Measurements from ENCODE around the gene TRA2B.
"Not testable (repeated sequence)": the region's sequence is repeated elsewhere in the genome, so short reads cannot be mapped to it uniquely, and the experiment has no call there.

Gene TRA2B

DNA sequence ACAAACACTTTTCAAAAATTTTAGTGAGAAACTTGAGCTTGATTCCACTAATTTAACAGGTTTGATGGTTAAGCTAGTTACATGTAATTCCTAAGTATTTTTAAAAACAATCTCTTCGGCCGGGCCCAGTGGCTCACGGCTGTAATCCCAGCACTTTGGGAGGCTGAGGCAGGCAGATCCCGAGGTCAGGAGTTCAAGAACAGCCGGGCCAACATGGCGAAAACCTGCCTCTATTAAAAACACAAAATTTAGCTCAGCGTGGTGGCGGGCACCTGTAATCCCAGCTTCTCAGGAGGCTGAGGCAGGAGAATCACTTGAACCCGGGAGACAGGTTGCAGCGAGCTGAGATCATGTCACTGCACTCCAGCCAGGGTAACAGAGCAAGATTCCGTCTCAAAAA, 25.3 kb downstream of the TRA2B start:
- no peak for DNase-seq (ENCODE audit: extremely low read depth, low read depth)
- TF ChIP-seq, protein P1, sequence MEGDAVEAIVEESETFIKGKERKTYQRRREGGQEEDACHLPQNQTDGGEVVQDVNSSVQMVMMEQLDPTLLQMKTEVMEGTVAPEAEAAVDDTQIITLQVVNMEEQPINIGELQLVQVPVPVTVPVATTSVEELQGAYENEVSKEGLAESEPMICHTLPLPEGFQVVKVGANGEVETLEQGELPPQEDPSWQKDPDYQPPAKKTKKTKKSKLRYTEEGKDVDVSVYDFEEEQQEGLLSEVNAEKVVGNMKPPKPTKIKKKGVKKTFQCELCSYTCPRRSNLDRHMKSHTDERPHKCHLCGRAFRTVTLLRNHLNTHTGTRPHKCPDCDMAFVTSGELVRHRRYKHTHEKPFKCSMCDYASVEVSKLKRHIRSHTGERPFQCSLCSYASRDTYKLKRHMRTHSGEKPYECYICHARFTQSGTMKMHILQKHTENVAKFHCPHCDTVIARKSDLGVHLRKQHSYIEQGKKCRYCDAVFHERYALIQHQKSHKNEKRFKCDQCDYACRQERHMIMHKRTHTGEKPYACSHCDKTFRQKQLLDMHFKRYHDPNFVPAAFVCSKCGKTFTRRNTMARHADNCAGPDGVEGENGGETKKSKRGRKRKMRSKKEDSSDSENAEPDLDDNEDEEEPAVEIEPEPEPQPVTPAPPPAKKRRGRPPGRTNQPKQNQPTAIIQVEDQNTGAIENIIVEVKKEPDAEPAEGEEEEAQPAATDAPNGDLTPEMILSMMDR (IDR thresholded peaks at IDR 0.05; ENCODE audit: low read depth, low read length, missing control alignments): no peak

DNA sequence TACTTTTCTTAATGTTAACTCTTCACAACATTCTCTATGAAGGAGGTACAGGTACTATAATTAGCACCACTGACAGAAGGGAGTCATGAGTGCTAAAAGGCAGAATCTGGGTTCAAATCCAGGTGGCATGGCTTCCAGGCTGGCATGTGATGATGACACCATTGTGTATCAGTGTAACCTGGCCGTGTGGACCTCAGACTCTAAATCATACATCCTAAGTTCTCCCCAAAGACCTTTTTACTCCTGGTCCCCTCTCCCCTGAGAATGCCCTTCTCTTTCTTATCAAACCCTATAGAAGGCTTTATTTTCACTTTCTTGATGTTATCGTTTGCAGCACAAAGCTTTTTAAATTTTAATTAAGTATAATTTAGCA, 26.8 kb downstream of the TRA2B start:
- DNase-seq (ENCODE audit: extremely low read depth, low read depth): not testable (repeated sequence)

More for the DNA sequence above, 25.3 kb downstream of the TRA2B start:
- no peak overlapping the region for H3K4me3 ChIP-seq (replicated peaks; ENCODE audit: low read depth, low read length)

DNA sequence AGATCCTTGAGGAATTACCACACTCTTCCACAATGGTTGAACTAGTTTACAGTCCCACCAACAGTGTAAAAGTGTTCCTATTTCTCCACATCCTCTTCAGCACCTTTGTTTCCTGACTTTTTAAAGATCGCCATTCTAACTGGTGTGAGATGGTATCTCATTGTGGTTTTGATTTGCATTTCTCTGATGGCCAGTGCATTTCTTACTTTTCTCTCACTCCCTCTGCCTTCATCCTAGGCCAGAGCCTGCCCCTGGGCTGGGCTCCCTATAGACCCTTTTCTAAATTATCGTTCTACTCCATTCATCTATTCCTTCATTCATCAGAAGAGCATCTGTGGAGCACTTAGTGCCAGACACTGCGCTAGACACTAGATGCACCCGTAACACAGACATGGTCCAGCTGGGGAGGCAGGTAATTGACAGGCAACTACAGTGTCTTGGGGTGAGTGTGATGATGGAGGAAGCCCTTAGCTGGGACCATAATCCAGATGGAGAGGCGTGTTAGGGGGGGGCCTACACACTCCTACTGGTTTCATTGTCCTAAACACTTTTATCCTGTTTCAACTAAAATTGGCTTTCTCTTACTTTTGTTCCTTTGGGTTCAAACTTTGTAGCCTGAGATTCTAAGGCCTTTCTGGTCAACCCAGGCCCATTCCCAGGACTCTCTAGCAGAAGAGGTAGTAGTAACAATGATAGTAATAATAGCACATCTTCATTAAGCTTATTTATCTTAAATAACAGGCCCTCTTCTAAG, 27.3 kb downstream of the TRA2B start:
- H3K4me3 ChIP-seq (replicated peaks; ENCODE audit: low read depth, low read length); DNase-seq (ENCODE audit: extremely low read depth, low read depth): not testable (repeated sequence)

More for the DNA sequence above, 26.8 kb downstream of the TRA2B start:
- H3K4me3 ChIP-seq (replicated peaks; ENCODE audit: low read depth, low read length): not testable (repeated sequence)

DNA sequence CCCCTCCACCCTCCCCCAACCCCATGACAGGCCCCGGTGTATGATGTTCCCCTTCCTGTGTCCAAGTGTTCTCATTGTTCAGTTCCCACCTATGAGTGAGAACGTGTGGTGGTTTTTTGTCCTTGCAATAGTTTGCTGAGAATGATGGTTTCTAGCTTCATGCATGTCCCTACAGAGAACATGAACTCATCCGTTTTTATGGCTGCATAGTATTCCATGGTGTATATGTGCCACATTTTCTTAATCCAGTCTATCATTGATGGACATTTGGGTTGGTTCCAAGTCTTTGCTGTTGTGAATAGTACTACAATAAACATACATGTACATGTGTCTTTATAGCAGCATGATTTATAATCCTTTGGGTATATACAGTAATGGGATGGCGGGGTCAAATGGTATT, 27.9 kb downstream of the TRA2B start:
- H3K4me3 ChIP-seq (replicated peaks; ENCODE audit: low read depth, low read length); DNase-seq (ENCODE audit: extremely low read depth, low read depth): not testable (repeated sequence)

DNA sequence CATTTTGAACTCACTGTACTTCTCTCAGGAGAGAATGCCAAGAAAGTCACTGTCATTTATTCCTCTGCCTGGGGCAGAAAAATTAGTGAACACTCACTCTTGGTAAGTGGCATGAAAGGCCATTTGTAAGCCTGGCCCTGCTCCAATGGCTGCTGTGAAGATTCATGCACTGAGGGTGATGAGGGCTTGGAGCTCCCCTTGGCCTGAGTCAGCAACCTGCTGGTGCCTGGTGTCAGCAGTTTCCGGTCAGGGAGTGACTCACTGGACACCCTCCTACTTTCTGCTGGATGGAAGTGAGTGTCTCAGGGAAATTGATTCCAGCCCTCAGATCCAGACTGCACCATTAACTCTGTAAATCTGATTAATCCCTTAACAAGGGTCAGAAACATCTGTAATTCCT, 37.6 kb downstream of the TRA2B start:
- TF ChIP-seq, protein P1 (IDR thresholded peaks at IDR 0.05; ENCODE audit: low read depth, low read length, missing control alignments): no peak
- no peak overlapping the region for H3K4me3 ChIP-seq (replicated peaks; ENCODE audit: low read depth, low read length)
- peak; percentile 95 for DNase-seq (ENCODE audit: extremely low read depth, low read depth)

DNA sequence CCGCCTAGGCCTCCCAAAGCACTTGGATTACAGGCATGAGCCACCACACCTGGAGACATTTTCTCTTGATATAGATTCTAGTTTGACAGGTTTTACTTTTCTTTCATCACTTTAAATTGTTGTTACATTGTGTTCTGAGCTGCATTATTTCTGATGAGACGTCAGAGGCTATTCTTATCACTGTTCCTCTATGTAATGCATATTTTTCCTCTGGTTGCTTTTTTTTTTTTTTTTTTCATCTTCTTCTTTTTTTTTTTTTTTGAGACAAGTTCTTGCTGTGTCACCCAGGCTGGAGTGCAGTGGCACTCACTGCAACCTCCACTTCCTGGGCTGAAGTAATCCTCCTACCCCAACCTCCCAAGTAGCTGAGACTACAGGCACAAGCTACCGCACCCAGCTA, 41.2 kb downstream of the TRA2B start:
- no peak overlapping the region for H3K4me3 ChIP-seq (replicated peaks; ENCODE audit: low read depth, low read length)
- TF ChIP-seq, protein P1 (IDR thresholded peaks at IDR 0.05; ENCODE audit: low read depth, low read length, missing control alignments): no peak
- DNase-seq (ENCODE audit: extremely low read depth, low read depth): no peak

DNA sequence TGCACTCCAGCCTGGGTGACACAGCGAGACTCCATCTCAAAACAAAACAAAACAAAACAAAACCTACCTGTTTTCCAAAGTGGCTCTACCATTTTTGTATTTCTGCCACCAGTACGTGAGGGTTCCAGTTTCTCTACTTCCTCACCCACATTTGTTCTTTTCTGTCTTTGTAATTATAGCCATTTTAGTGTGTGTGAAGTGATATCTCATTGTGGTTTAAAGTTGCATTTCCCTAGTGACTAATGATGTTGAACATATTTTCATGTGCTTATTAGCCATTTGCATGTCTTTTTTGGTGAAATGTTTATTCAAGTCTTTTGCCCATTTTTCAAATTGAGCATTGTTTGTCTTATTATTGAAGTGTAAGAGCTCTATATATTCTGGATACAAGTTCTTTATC, 50.7 kb downstream of the TRA2B start:
- no peak overlapping the region for H3K4me3 ChIP-seq (replicated peaks; ENCODE audit: low read depth, low read length)
- DNase-seq (ENCODE audit: extremely low read depth, low read depth): no peak
- TF ChIP-seq, protein P1 (IDR thresholded peaks at IDR 0.05; ENCODE audit: low read depth, low read length, missing control alignments): no peak

DNA sequence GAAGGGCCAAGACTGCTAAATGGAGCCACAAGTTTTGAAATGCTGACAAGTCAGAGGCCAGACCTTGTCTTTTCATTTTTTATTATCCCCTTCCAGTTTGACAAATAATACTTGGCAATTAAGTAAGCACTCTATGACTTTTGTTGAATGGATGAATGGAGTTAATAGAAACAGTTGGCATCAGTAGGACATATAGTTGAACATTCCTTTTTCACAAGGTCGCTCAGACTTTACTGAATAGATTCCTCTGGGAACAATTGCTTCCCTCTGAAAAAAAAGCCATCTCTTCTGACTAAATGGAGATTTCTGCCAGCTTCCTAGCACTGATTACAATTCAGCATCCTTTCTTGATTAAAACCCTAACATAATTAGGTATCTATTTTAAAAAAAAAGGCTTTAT, 53.2 kb downstream of the TRA2B start:
- TF ChIP-seq, protein P1 (IDR thresholded peaks at IDR 0.05; ENCODE audit: low read depth, low read length, missing control alignments): no peak
- DNase-seq (ENCODE audit: extremely low read depth, low read depth): no peak
- no peak overlapping the region for H3K4me3 ChIP-seq (replicated peaks; ENCODE audit: low read depth, low read length)

All from HFF-Myc (cell line).